Thyroid gland (tissue), 4 donors: ENCODE data around the gene SUN1.

ENCODE experiments used
- CTCF ChIP-seq, 6 experiments: fragments of 200-600 bp in 3 of 6; fragments of 450-650 bp in 3 of 6; sonication (generic) in 3 of 6; IDR thresholded peaks; one replicate each; pipeline ENCODE4 v1.5.1; 2016 to 2019; ENCODE audit warnings: antibody characterized with exemption in 6 of 6, mild to moderate bottlenecking in 2 of 6, inconsistent platforms in 1 of 6, moderate library complexity in 1 of 6
- POLR2A ChIP-seq, 2 donors: fragments of 450-650 bp; IDR thresholded peaks; one replicate each; pipeline ENCODE4 v1.6.1; 2017; ENCODE audit warnings: antibody characterized with exemption in 2 of 2, mild to moderate bottlenecking in 2 of 2, moderate library complexity in 1 of 2

GRCh38 chr7:867406-868188 is 35.3 kb downstream of the SUN1 start:
- TF ChIP-seq CTCF (IDR thresholded peaks at IDR 0.05) = peak in 2 of 6 experiments; percentile 12 to 16
- TF ChIP-seq POLR2A (IDR thresholded peaks at IDR 0.05) = no peak
